CD14-positive monocyte (primary cell): ENCODE results near the gene LCE7A. TPM values are rescaled to one million over a fixed set of nuclear protein-coding genes. Genes with fewer than 3 reads are reported as not detected.

Experiments used
- DNase-seq, 3 donors: peaks; one replicate each; pipeline ENCODE4 v3.0.0-alpha.2; 2011 to 2022
- H2AFZ ChIP-seq: 2 replicates; pipeline ENCODE4 v1.6.0; 2012; ENCODE audit warnings: mild to moderate bottlenecking, low read depth, low read length, inconsistent platforms; ENCODE audit not compliant: insufficient read depth, poor library complexity, severe bottlenecking
- H3K27ac ChIP-seq, 2 donors: 1 replicate in 1 of 2; 2 replicates in 1 of 2; pipeline ENCODE4 v1.5.1; 2012 to 2013; ENCODE audit warnings: low read length in 2 of 2, control low read depth in 1 of 2, inconsistent platforms in 1 of 2, low read depth in 1 of 2, mild to moderate bottlenecking in 1 of 2
- H3K27me3 ChIP-seq, 2 donors: one replicate each; pipeline versions ENCODE4 v1.6.0 to v1.6.1; 2011 to 2013; ENCODE audit warnings: low read length in 2 of 2; ENCODE audit not compliant: control insufficient read depth in 2 of 2, insufficient read depth in 2 of 2
- H3K36me3 ChIP-seq, 2 donors: replicated peaks in 1 of 2; 1 replicate in 1 of 2; 2 replicates in 1 of 2; pipeline versions ENCODE4 v1.5.1 to v1.6.1; 2012 to 2013; ENCODE audit warnings: low read length in 2 of 2, control low read depth in 1 of 2, inconsistent platforms in 1 of 2, mild to moderate bottlenecking in 1 of 2; ENCODE audit not compliant: insufficient read depth in 2 of 2, control insufficient read depth in 1 of 2
- H3K4me1 ChIP-seq, 2 donors: 1 replicate in 1 of 2; 2 replicates in 1 of 2; pipeline versions ENCODE4 v1.5.1 to v1.6.1; 2012 to 2013; ENCODE audit warnings: low read length in 2 of 2, control low read depth in 1 of 2, inconsistent platforms in 1 of 2, mild to moderate bottlenecking in 1 of 2, moderate library complexity in 1 of 2; ENCODE audit not compliant: insufficient read depth in 2 of 2, control insufficient read depth in 1 of 2
- H3K4me2 ChIP-seq: replicated peaks from 2 replicates; pipeline ENCODE3; 2012; ENCODE audit warnings: low read length, moderate library complexity, mild to moderate bottlenecking; ENCODE audit not compliant: poor library complexity, severe bottlenecking; ENCODE audit errors: extremely low read depth
- H3K4me3 ChIP-seq, 3 experiments: fragments of 200-600 bp in 1 of 3; sonication (generic) in 1 of 3; replicated peaks in 1 of 3; 1 replicate in 2 of 3; 2 replicates in 1 of 3; pipeline ENCODE4 v1.5.1; 2011 to 2013; ENCODE audit warnings: low read length in 3 of 3, mild to moderate bottlenecking in 3 of 3, control low read depth in 2 of 3, low read depth in 2 of 3, inconsistent platforms in 1 of 3, moderate library complexity in 1 of 3
- H3K79me2 ChIP-seq: 2 replicates; pipeline ENCODE4 v1.6.0; 2012; ENCODE audit warnings: mild to moderate bottlenecking, control low read depth, inconsistent platforms, low read length, moderate library complexity; ENCODE audit not compliant: insufficient read depth
- H3K9ac ChIP-seq: 2 replicates; pipeline ENCODE4 v1.6.0; 2017; ENCODE audit warnings: low read length, mild to moderate bottlenecking; ENCODE audit not compliant: insufficient read depth, poor library complexity, severe bottlenecking
- H3K9me3 ChIP-seq, 2 donors: replicated peaks in 1 of 2; 1 replicate in 1 of 2; 2 replicates in 1 of 2; pipeline versions ENCODE4 v1.5.1 to v1.6.1; 2012 to 2013; ENCODE audit warnings: low read length in 2 of 2, control low read depth in 1 of 2; ENCODE audit not compliant: control insufficient read depth in 1 of 2, insufficient read depth in 1 of 2
- H4K20me1 ChIP-seq: 2 replicates; pipeline ENCODE4 v1.6.0; 2012; ENCODE audit warnings: mild to moderate bottlenecking, low read length, control low read depth, moderate library complexity; ENCODE audit not compliant: insufficient read depth
- H3K27ac Mint-ChIP-seq, 7 donors: one replicate each; pipeline ENCODE4 v1.8.0; 2020; ENCODE audit warnings: mild to moderate bottlenecking in 7 of 7, mixed read lengths in 7 of 7, moderate library complexity in 6 of 7, inconsistent platforms in 2 of 7
- H3K27me3 Mint-ChIP-seq, 3 donors: one replicate each; pipeline ENCODE4 v1.8.0; 2021 to 2022; ENCODE audit warnings: low read depth in 3 of 3, mild to moderate bottlenecking in 3 of 3, mixed read lengths in 3 of 3, moderate library complexity in 3 of 3, inconsistent platforms in 1 of 3
- H3K36me3 Mint-ChIP-seq, 2 donors: one replicate each; pipeline ENCODE4 v1.8.0; 2020; ENCODE audit warnings: mixed read lengths in 2 of 2, inconsistent platforms in 1 of 2, mild to moderate bottlenecking in 1 of 2
- H3K4me1 Mint-ChIP-seq: one replicate; pipeline ENCODE4 v1.8.0; 2020; ENCODE audit warnings: mild to moderate bottlenecking, mixed read lengths
- H3K4me3 Mint-ChIP-seq, 2 donors: one replicate each; pipeline ENCODE4 v1.8.0; 2020; ENCODE audit warnings: mild to moderate bottlenecking in 2 of 2, mixed read lengths in 2 of 2, moderate library complexity in 1 of 2
- H3K9me3 Mint-ChIP-seq, 7 donors: one replicate each; pipeline ENCODE4 v1.8.0; 2020 to 2022; ENCODE audit warnings: mixed read lengths in 7 of 7, mild to moderate bottlenecking in 6 of 7, moderate library complexity in 6 of 7, inconsistent platforms in 2 of 7
- CTCF ChIP-seq: fragments of 200-600 bp; IDR thresholded peaks from one replicate; pipeline ENCODE4 v1.8.0; 2022; ENCODE audit warnings: antibody characterized with exemption, mild to moderate bottlenecking
- WGBS: methylation state at CpG from one replicate; pipeline ENCODE4 v1.1.5; 2013; ENCODE audit warnings: missing lambda C conversion rate; ENCODE audit not compliant: insufficient coverage; 5-methylcytosine and 5-hydroxymethylcytosine counted together
- intact Hi-C, 2 donors: fragments of 100-400 bp; cut with micrococcal nuclease; formaldehyde crosslinking; loops; one replicate each; pipeline versions ENCODE4 v1.15.0 to v1.15.1; 2023
- polyA plus RNA-seq, 3 donors: library from polyadenylated mRNA; depleted of rRNA in 1 of 3; unstranded in 2 of 3; stranded (reverse) in 1 of 3; fragments of 300-500 nt in 2 of 3; fragments of >200 nt in 1 of 3; fragmentation: Illumina TruSeq in 2 of 3; gene quantifications; 1 replicate in 2 of 3; 2 replicates in 1 of 3; pipeline ENCODE4 v1.2.3, GENCODE V29; 2012 to 2021

LCE7A gene
- polyA plus RNA-seq, 3 donors, result not detected

GRCh38 chr1:152884085-152884484 lies 24.3 kb downstream of the LCE7A start:
- intact Hi-C loops, result no loop called here
- Histone ChIP-seq H3K4me3 (no peak overlapping the region), H2AFZ (no peak overlapping the region), H3K4me2 (no peak overlapping the region), H3K79me2 (no peaks in the 10 kb centered on the region), H3K27ac (no peak overlapping the region), H3K9me3 (no peaks in the 10 kb centered on the region), H3K27me3 (peaks cover 0 to under 1% of the 10 kb centered on the region in 2 donors), H3K4me1 (no peaks in the 10 kb centered on the region), H3K36me3 (no peaks in the 10 kb centered on the region), H4K20me1 (no peaks in the 10 kb centered on the region), H3K9ac (no peak overlapping the region)
- no peaks in the 10 kb centered on the region for H3K36me3 Mint-ChIP-seq
- peaks cover 5% of the 10 kb centered on the region for H3K4me1 Mint-ChIP-seq
- DNase-seq, result no peak
- TF ChIP-seq CTCF, result no peak
- no peak overlapping the region for H3K27ac Mint-ChIP-seq
- peaks cover 0 to 3% (median 2%) of the 10 kb centered on the region in 7 donors for H3K9me3 Mint-ChIP-seq
- peaks cover 0 to 10% (median 7%) of the 10 kb centered on the region in 3 donors for H3K27me3 Mint-ChIP-seq
- H3K4me3 Mint-ChIP-seq, result no peak overlapping the region

- Histone ChIP-seq H3K36me3 (no peaks in the 10 kb centered on the region), H3K4me2 (no peak overlapping the region), H3K4me1 (no peaks in the 10 kb centered on the region), H3K4me3 (no peak overlapping the region), H3K9ac (no peak overlapping the region), H3K27ac (no peak overlapping the region), H3K27me3 (peaks cover 0 to 3% of the 10 kb centered on the region in 2 donors), H3K79me2 (no peaks in the 10 kb centered on the region), H2AFZ (no peak overlapping the region), H4K20me1 (no peaks in the 10 kb centered on the region), H3K9me3 (no peaks in the 10 kb centered on the region)
- intact Hi-C loops, result no loop called here
- no peak for TF ChIP-seq CTCF
- Mint-ChIP-seq H3K4me1 (peaks cover 5% of the 10 kb centered on the region), H3K27ac (peak overlapping the region in 1 of 7 donors; percentile 34), H3K4me3 (no peak overlapping the region), H3K9me3 (peaks cover 0 to 3% (median 2%) of the 10 kb centered on the region in 7 donors), H3K27me3 (peaks cover 0 to 10% (median 7%) of the 10 kb centered on the region in 3 donors), H3K36me3 (no peaks in the 10 kb centered on the region)
- no CpG with 5 or more reads among the region's 1 CpG for WGBS
- no peak for DNase-seq
Observed at GRCh38 chr1:152884506-152884905, 24.7 kb downstream of the LCE7A start.
